Epithelial cell of prostate (primary cell): ENCODE data around the gene TRPM2.
"Not testable (repeated sequence)": the region's sequence is repeated elsewhere in the genome, so short reads cannot be mapped to it uniquely, and the experiment has no call there.

Experiments
- DNase-seq: peaks from one replicate; pipeline ENCODE4 v3.0.0-alpha.2; 2011; ENCODE audit warnings: low read depth, low spot score
- H3K27ac ChIP-seq: fragments of 450-650 bp; 2 replicates; pipeline ENCODE4 v1.5.1; 2017; ENCODE audit warnings: mild to moderate bottlenecking

The TRPM2 gene

GRCh38 chr21:44471996-44472395 lies 118.6 kb downstream of the TRPM2 start:
- no peak overlapping the region for H3K27ac ChIP-seq
- DNase-seq, result no peak

- no peak overlapping the region for H3K27ac ChIP-seq
- no peak for DNase-seq
Measured at GRCh38 chr21:44473915-44474555, 120.6 kb downstream of the TRPM2 start.

GRCh38 chr21:44475266-44475845 lies 121.9 kb downstream of the TRPM2 start:
- no peak for DNase-seq
- no peak overlapping the region for H3K27ac ChIP-seq

- no peak overlapping the region for H3K27ac ChIP-seq
- DNase-seq, result no peak
Measured at GRCh38 chr21:44477131-44477530, 123.7 kb downstream of the TRPM2 start.

- H3K27ac ChIP-seq, result no peak overlapping the region
- DNase-seq, result no peak
Measured at GRCh38 chr21:44477712-44478111, 124.3 kb downstream of the TRPM2 start.

GRCh38 chr21:44478124-44478800 lies 124.8 kb downstream of the TRPM2 start:
- DNase-seq, result no peak
- no peak overlapping the region for H3K27ac ChIP-seq

GRCh38 chr21:44478801-44479167 lies 125.4 kb downstream of the TRPM2 start:
- no peak for DNase-seq
- no peak overlapping the region for H3K27ac ChIP-seq

- DNase-seq, H3K27ac ChIP-seq: not testable (repeated sequence)
Measured at GRCh38 chr21:44479556-44480199, 126.3 kb downstream of the TRPM2 start.

- DNase-seq, result no peak
- H3K27ac ChIP-seq, result no peak overlapping the region
Measured at GRCh38 chr21:44480200-44481053, 127.0 kb downstream of the TRPM2 start.

GRCh38 chr21:44482581-44483287 lies 129.3 kb downstream of the TRPM2 start:
- no peak overlapping the region for H3K27ac ChIP-seq
- no peak for DNase-seq

- no peak overlapping the region for H3K27ac ChIP-seq
- no peak for DNase-seq
Measured at GRCh38 chr21:44483288-44484237, 130.1 kb downstream of the TRPM2 start.

- no peak for DNase-seq
Measured at GRCh38 chr21:44484498-44485253, 131.3 kb downstream of the TRPM2 start.

GRCh38 chr21:44485254-44485793 lies 131.9 kb downstream of the TRPM2 start:
- no peak for DNase-seq
- H3K27ac ChIP-seq, result no peak overlapping the region

More at GRCh38 chr21:44484498-44485253, 131.3 kb downstream of the TRPM2 start:
- no peak overlapping the region for H3K27ac ChIP-seq

GRCh38 chr21:44485796-44486195 lies 132.4 kb downstream of the TRPM2 start:
- H3K27ac ChIP-seq, result no peak overlapping the region
- no peak for DNase-seq

GRCh38 chr21:44486302-44486701 lies 132.9 kb downstream of the TRPM2 start:
- DNase-seq, result no peak
- H3K27ac ChIP-seq, result no peak overlapping the region

GRCh38 chr21:44487831-44488230 lies 134.4 kb downstream of the TRPM2 start:
- no peak for DNase-seq
- no peak overlapping the region for H3K27ac ChIP-seq

- no peak overlapping the region for H3K27ac ChIP-seq
- DNase-seq, result no peak
Measured at GRCh38 chr21:44489962-44490361, 136.5 kb downstream of the TRPM2 start.

- H3K27ac ChIP-seq, result no peak overlapping the region
- DNase-seq, result no peak
Measured at GRCh38 chr21:44490405-44490804, 137.0 kb downstream of the TRPM2 start.
